ENCODE measurements around the gene ELAC2. TPM values are rescaled to one million over a fixed set of nuclear protein-coding genes. Genes with fewer than 3 reads are reported as not detected.

Gene ELAC2
- total RNA-seq, 2 experiments from 2014 or later = 83.1 to 84.3 TPM

GRCh38 chr17:13024526-13025257 lies 6.9 kb upstream of the ELAC2 start:
- ChIA-PET CTCF (no interaction called here), POLR2A (no interaction called here)

- CTCF ChIA-PET = no interaction called here
- POLR2A ChIA-PET = no interaction called here
Measured at GRCh38 chr17:13024016-13024415, 6.2 kb upstream of the ELAC2 start.

GRCh38 chr17:13016881-13017654 lies 759 bp downstream of the ELAC2 start:
- POLR2A ChIA-PET = interaction anchor here (0.6 kb wide), 1 partner anchor 1089 kb away, joined by 4 read pairs; no protein-coding TSS in a partner anchor

GRCh38 chr17:13014801-13015200 lies 3.0 kb downstream of the ELAC2 start:
- ChIA-PET POLR2A (no interaction called here), CTCF (interaction anchor here (0.9 kb wide), 1 partner anchor 12 kb away, joined by 4 read pairs; no protein-coding TSS in a partner anchor)

More at GRCh38 chr17:13016881-13017654, 759 bp downstream of the ELAC2 start:
- CTCF ChIA-PET = interaction anchor here (1.2 to 5.4 kb wide), 3 partner anchors 10 to 13 kb away, joined by 3 to 44 read pairs (median 4); no protein-coding TSS in a partner anchor

- POLR2A ChIA-PET = no interaction called here
- CTCF ChIA-PET = interaction anchor here (0.8 kb wide), 1 partner anchor 20 kb away, joined by 3 read pairs; no protein-coding TSS in a partner anchor
Measured at GRCh38 chr17:13010959-13011358, 6.9 kb downstream of the ELAC2 start.

GRCh38 chr17:13008461-13008860 lies 9.4 kb downstream of the ELAC2 start:
- POLR2A ChIA-PET = no interaction called here
- CTCF ChIA-PET = interaction anchor here (0.6 kb wide), 1 partner anchor 19 kb away, joined by 4 read pairs; no protein-coding TSS in a partner anchor

- CTCF ChIA-PET = no interaction called here
- POLR2A ChIA-PET = no interaction called here
Measured at GRCh38 chr17:13005530-13005929, 12.3 kb downstream of the ELAC2 start.

- ChIA-PET POLR2A (no interaction called here), CTCF (interaction anchor here (0.9 to 1.3 kb wide), 3 partner anchors 12 to 27 kb away, joined by 3 to 4 read pairs (median 3); partner anchors contain the start of gene ELAC2)
Measured at GRCh38 chr17:13004336-13004735, 13.5 kb downstream of the ELAC2 start.

- ChIA-PET POLR2A (no interaction called here), CTCF (interaction anchor here (1.2 to 2.1 kb wide), 4 partner anchors 9 to 14 kb away, joined by 3 to 4 read pairs (median 4); partner anchors contain the start of gene ELAC2)
Measured at GRCh38 chr17:13003927-13004326, 13.9 kb downstream of the ELAC2 start.

GRCh38 chr17:13003454-13003851 lies 14.4 kb downstream of the ELAC2 start:
- POLR2A ChIA-PET = no interaction called here
- CTCF ChIA-PET = interaction anchor here (1.0 to 2.1 kb wide), 3 partner anchors 9 to 17 kb away, joined by 3 to 4 read pairs (median 4); no protein-coding TSS in a partner anchor

- CTCF ChIA-PET = interaction anchor here (0.6 to 2.1 kb wide), 4 partner anchors 10 to 16 kb away, joined by 3 to 4 read pairs (median 4); no protein-coding TSS in a partner anchor
- POLR2A ChIA-PET = no interaction called here
Measured at GRCh38 chr17:13002761-13003453, 14.9 kb downstream of the ELAC2 start.

GRCh38 chr17:13001991-13002615 lies 15.7 kb downstream of the ELAC2 start:
- ChIA-PET CTCF (interaction anchor here (2.1 kb wide), 1 partner anchor 11 kb away, joined by 4 read pairs; no protein-coding TSS in a partner anchor), POLR2A (no interaction called here)

GRCh38 chr17:13000561-13000960 lies 17.3 kb downstream of the ELAC2 start:
- POLR2A ChIA-PET = no interaction called here
- CTCF ChIA-PET = no interaction called here

GRCh38 chr17:12998874-12999273 lies 19.0 kb downstream of the ELAC2 start:
- CTCF ChIA-PET = no interaction called here
- POLR2A ChIA-PET = no interaction called here

GRCh38 chr17:12998461-12998860 lies 19.4 kb downstream of the ELAC2 start:
- POLR2A ChIA-PET = no interaction called here
- CTCF ChIA-PET = no interaction called here

GRCh38 chr17:12996941-12997340 lies 20.9 kb downstream of the ELAC2 start:
- POLR2A ChIA-PET = no interaction called here
- CTCF ChIA-PET = no interaction called here

GRCh38 chr17:12996357-12996756 lies 21.5 kb downstream of the ELAC2 start:
- CTCF ChIA-PET = no interaction called here
- POLR2A ChIA-PET = no interaction called here

- POLR2A ChIA-PET = no interaction called here
- CTCF ChIA-PET = no interaction called here
Measured at GRCh38 chr17:12995896-12996295, 21.9 kb downstream of the ELAC2 start.

- ChIA-PET POLR2A (no interaction called here), CTCF (no interaction called here)
Measured at GRCh38 chr17:12995106-12995895, 22.5 kb downstream of the ELAC2 start.
